SK-N-SH treated with all-trans-retinoic acid at 6 μM for 48 hours (cell line): Measurements from ENCODE around the gene CNPY3.

Experiments used
- ARNTL ChIP-seq: fragments of 450-650 bp; formaldehyde crosslinking; IDR thresholded peaks from 2 replicates; pipeline ENCODE4 v1.5.0; 2020; ENCODE audit warnings: low read depth, mild to moderate bottlenecking, moderate library complexity, borderline replicate concordance
- ISL1 ChIP-seq: fragments of 250-450 bp; sonication (Bioruptor Pico); IDR thresholded peaks from 2 replicates; pipeline ENCODE4 v2.1.2; 2022; ENCODE audit warnings: mild to moderate bottlenecking, moderate library complexity
- OSR1 ChIP-seq: fragments of 250-450 bp; sonication (Bioruptor Pico); IDR thresholded peaks from 2 replicates; pipeline ENCODE4 v1.8.0; 2022; ENCODE audit warnings: moderate library complexity, mild to moderate bottlenecking, inconsistent platforms
- PATZ1 ChIP-seq: fragments of 250-450 bp; sonication (Bioruptor Pico); IDR thresholded peaks from 2 replicates; pipeline ENCODE4 v1.8.0; 2020; ENCODE audit warnings: mild to moderate bottlenecking, moderate library complexity, borderline replicate concordance
- POU6F1 ChIP-seq: fragments of 250-450 bp; sonication (Bioruptor Pico); IDR thresholded peaks from 2 replicates; pipeline ENCODE4 v1.8.0; 2021; ENCODE audit warnings: low read depth, mild to moderate bottlenecking, moderate library complexity, borderline replicate concordance
- PPARA ChIP-seq: fragments of 250-450 bp; sonication (Bioruptor Pico); IDR thresholded peaks from 2 replicates; pipeline ENCODE4 v1.5.0; 2020; ENCODE audit warnings: mild to moderate bottlenecking, borderline replicate concordance
- RARB ChIP-seq: fragments of 250-450 bp; sonication (Bioruptor Pico); IDR thresholded peaks from 2 replicates; pipeline ENCODE4 v1.8.0; 2021; ENCODE audit warnings: mild to moderate bottlenecking, moderate library complexity
- TOX ChIP-seq: fragments of 250-450 bp; sonication (Bioruptor Pico); IDR thresholded peaks from 2 replicates; pipeline ENCODE4 v1.8.0; 2021; ENCODE audit warnings: mild to moderate bottlenecking, moderate library complexity, borderline replicate concordance
- TSHZ2 ChIP-seq: fragments of 250-450 bp; sonication (Bioruptor Pico); IDR thresholded peaks from 2 replicates; pipeline ENCODE4 v1.5.0; 2020; ENCODE audit warnings: mild to moderate bottlenecking, moderate library complexity
- ZC3H10 ChIP-seq: fragments of 250-450 bp; sonication (Bioruptor Pico); IDR thresholded peaks from 2 replicates; pipeline ENCODE4 v1.5.1; 2021; ENCODE audit warnings: mild to moderate bottlenecking, moderate library complexity
- ZNF565 ChIP-seq: fragments of 450-650 bp; formaldehyde crosslinking; conservative IDR thresholded peaks from 2 replicates; pipeline ENCODE4 v1.5.0; 2020; ENCODE audit warnings: low read depth, mild to moderate bottlenecking, moderate library complexity

DNA sequence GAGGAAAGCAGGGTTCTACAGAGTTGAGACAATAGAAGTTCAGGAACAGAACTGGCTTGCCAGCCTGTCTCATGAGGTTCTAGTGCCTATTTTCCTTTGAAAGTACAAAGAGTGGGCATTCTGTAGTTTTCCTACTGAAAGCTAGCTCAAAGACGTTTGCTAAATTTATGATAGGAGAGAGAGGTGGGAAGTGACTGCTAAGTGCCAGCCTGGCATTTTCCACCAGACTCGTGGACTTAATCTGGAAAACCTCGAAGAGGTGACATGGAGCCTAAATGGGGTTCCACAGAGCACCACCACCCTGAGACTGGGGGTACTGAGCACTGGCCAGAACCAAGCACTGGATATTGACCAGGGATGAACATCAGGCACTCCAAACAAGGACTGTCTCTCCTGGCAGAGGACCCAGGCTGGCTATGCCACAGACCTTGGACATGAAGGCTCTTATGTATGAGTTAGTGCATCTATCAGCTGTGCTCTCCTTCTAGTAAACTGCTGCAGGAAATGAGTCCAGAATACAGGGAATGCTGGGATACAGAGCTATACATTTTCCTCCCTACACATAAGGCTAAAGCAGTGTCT is 42.6 kb downstream of the CNPY3 start:
- no peak for TF ChIP-seq ISL1 (CRISPR knock-in tag)
- no peak for TF ChIP-seq TSHZ2
- no peak for TF ChIP-seq TOX (CRISPR knock-in tag)
- no peak for TF ChIP-seq ZC3H10 (CRISPR knock-in tag)
- no peak for TF ChIP-seq OSR1 (CRISPR knock-in tag)
- no peak for TF ChIP-seq ZNF565 (CRISPR knock-in tag)
- TF ChIP-seq ARNTL, result no peak
- no peak for TF ChIP-seq POU6F1
- TF ChIP-seq PATZ1 (CRISPR knock-in tag), result no peak
- TF ChIP-seq RARB (CRISPR knock-in tag), result no peak
- no peak for TF ChIP-seq PPARA (CRISPR knock-in tag)
